Measurements from ENCODE around the gene MYH10. TPM values are rescaled to one million over a fixed set of nuclear protein-coding genes. Genes with fewer than 3 reads are reported as not detected.

The MYH10 gene
- total RNA-seq, 1 experiment from 2014 or later: 28.4 TPM

GRCh38 chr17:8609910-8610309, 20.6 kb downstream of the MYH10 start:
- DNase-seq (ENCODE audit: low read depth): no peak

DNA sequence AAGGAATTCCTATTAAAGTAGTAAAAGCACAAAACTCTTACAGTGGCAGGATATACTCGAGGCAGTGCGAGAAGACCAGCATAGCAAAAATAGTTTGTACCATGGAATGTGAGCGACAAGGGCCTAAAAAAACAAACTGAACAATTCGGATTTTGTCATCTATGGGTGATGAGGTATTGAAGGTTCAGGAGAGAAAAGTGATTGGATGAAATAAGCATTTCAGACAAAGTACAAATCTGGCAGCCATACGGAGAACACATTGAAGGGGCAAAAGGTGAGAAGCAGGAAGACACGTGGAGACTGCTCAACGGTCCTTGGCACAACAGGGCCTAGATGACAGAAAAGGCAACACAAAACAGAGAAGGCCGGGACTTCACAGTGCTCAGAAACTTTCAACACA, 22.5 kb downstream of the MYH10 start:
- DNase-seq (ENCODE audit: low read depth): no peak

DNA sequence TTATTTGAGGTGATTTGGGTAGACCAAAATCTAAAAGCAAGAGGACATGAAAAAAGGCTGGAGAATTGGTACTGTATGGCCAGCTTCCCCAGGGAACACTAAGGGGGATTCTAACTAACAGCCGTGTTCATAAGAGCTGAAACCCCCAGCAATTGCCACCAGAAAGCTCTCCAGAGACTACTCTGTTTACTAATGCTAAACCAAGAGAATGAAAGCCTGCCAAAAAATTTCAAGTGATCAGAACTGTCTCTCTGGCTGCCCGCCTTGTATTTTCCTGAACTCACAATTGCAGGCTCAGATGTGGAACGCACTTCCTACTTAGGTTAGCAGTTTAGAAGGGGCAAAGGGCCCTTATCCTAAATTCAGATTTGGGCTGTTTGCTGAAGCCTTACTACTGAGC, 24.1 kb downstream of the MYH10 start:
- no peak for DNase-seq (ENCODE audit: low read depth)

DNA sequence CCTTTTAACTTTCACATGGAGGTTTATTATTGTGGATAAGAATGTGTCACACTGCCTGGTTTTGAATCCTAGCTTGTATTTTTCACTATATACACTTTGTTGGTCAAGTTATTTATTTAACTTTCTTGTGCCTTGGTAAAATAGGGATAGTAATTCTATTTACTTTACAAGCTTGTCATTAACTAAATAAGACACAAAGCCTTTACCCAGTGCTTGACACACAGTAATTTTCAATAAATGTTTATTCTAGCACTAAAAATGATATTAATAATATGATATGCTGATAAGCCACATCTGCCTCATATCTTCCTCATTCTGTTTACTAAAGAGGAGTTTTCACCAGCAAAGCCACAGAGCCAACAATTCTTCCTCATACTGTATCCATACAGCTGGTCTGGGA, 27.8 kb downstream of the MYH10 start:
- no peak for DNase-seq (ENCODE audit: low read depth)

GRCh38 chr17:8599351-8600011, 31.0 kb downstream of the MYH10 start:
- no peak for DNase-seq (ENCODE audit: low read depth)

DNA sequence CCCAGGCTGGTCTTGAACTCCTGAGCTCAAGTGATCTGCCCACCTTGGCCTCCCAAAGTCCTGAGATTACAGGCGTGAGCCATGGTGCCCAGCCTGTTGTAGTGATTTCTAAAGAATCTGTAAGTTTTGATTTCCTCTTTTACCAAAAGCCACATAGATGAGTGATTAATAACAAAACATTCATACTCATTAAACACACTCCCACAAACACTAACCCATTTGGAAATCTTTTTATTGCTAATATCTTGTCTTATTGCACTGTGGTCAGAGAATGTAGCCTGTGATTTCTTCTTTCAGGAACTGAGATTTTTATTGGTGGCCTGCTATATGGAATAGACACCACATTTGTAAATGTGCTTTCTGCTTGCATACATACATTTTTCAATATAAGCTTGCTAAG, 31.6 kb downstream of the MYH10 start:
- no peak for DNase-seq (ENCODE audit: low read depth)

DNA sequence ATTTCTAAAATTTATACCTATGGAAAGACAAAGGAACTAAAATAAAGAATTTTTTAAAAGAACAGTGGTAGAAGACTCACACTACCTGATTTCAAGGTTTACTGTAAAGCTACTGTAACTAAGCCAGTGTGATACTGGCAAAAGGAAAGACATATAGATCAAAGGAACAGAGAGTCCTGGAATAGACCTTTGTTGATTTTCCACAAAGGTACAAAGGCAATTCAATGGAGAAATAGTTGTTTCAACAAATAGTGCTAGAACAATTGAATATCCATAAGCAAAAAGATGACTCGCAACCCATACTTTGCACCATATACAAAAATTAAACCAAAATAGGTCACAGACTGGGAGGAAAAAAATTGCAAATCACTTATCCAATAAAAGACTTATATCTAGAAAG, 36.7 kb downstream of the MYH10 start:
- no peak for DNase-seq (ENCODE audit: low read depth)

DNA sequence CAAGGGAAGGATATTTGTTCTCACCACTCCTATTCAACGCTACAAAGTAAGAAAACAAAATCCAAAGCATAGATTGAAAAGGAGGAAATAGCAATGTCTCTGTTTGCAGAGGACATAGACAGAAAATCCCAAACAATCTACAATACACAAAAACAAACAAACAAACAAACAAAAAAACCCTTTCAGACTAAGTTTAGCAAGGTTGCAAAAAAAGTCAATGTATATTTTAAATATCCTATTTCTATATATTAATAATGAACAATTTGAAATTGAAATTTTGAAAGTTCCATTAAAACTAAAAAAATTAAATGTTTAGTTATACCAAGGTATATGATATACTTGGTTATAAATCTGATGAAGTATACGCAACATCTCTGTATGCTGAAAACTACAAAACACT, 37.2 kb downstream of the MYH10 start:
- no peak for DNase-seq (ENCODE audit: low read depth)

- DNase-seq (ENCODE audit: low read depth): no peak
Measured at GRCh38 chr17:8588877-8589554, 41.5 kb downstream of the MYH10 start.

- DNase-seq (ENCODE audit: low read depth): no peak
Measured at GRCh38 chr17:8586766-8587165, 43.8 kb downstream of the MYH10 start.

- no peak for DNase-seq (ENCODE audit: low read depth)
Measured at GRCh38 chr17:8585911-8586310, 44.6 kb downstream of the MYH10 start.

DNA sequence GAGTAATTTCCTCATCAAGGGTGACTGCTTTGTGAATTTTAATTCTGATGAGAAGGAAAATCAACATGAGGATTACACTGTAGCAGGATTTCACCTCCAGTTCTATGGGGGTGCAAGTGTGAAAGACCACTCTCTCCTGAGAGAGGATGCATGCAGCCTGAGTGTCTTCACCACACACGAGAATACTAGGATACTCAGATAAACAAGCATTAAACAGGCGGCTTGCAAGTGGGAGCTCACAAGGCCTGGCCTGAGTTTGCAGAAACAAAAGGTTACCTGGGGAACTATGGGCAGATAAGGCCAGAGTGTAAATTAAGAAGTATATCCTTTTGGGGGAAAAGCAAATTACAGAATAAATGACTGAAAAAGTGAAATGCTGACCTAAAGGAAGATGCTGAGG, 46.6 kb downstream of the MYH10 start:
- DNase-seq (ENCODE audit: low read depth): no peak

DNA sequence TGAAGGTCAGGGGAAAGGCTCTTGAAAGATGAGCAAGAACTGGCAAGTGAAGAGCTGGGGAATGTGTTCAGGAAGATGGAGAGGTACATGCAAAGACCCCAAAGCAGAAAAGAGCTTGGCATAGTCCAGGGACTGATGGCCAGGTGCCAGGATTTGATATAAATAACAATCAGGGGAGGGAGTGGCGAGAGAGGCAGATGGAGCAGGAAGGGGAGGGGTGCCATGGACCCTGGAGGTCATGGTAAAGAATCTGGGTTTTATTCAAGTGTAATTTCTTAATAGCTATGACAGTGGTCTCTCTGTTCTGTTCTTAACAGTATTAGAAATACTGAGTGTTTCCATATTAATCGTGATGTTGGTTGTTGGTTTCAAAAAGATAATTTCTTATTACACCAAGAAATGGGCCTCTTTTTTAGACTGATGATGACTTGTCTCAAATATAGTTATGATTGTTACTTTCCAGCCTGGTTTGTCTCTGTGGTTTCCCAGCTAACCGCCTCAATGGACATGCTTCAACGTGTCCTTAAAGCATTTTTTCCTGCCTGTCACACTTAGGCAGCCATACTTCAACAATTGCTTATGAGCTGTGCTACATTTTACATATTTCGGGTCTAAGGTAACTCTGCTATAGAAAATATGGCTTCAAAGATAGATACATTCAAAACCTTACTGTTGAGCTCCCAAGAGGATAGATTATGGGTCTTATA, 49.4 kb downstream of the MYH10 start:
- no peak for DNase-seq (ENCODE audit: low read depth)

DNA sequence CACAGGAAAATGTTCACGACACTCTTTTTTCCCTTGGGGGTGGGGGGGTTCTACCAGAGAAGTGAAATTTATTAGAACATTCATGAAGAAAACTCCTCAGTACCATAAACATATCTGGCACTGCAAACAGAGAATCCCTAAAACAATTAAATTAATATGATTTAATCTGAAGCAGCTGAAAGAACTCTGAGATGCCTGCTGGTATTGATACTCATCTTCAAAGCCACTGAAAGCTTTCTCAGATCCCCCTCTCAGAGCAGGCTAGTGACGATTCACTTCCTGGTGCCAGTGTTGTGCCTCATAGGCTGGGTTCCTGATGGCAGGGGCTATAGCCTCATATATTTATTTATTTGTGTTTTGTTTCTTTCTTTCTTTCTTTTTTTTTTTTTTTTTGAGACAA, 52.7 kb downstream of the MYH10 start:
- no peak for DNase-seq (ENCODE audit: low read depth)

DNA sequence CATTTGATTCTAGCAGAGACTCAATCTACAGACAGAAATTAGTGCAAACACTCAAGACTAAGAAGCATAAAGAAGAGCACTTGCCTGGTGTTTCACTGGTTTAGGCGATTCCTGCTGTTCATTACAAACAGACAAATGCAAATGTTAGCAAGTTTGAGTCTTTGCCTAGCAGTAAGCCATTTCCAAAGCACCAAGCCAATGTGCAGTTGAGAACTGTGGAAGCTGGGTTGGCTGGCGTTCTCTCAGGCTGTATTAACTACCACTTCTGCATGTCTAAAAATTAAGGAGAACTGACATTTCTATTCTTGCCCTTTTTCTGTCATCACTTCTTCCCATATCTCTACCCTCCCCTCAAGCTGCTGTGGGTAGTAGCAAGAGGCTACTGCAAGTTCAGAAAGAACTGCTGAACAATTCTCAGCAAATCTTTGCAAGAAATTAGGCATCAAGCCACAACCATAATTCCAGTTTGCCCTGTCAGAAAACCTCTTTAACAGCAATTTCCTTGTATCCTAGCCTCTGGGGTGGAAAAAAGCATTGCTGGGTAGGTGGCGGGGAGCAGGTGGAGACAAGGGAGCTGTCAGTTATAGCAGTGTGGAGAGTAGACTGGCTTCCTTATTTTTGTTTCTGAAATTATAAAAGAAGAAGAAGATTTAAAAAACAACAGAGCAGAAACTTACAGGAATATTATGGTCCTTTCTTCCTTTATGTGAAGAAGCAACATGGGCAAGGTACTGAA, 53.8 kb downstream of the MYH10 start:
- DNase-seq (ENCODE audit: low read depth): no peak

DNA sequence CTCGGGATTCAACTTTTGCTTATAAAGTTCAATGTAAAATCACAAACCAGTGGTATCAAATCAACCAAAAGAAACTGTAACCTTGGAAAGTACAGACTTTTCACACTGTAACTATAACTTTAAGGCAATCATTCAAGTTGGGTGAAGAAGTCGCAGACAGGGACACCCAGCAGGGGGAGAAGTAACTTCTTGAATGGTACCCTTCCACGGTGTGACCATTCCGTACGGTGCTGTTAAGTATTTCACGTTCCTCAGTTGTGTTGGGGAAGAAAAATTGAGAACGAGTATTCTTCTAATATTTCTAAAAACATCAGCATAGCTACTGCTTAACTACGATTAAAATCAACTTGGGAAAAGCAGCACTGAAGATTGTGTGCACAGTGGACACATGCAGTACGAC, 55.8 kb downstream of the MYH10 start:
- DNase-seq (ENCODE audit: low read depth): no peak

DNA sequence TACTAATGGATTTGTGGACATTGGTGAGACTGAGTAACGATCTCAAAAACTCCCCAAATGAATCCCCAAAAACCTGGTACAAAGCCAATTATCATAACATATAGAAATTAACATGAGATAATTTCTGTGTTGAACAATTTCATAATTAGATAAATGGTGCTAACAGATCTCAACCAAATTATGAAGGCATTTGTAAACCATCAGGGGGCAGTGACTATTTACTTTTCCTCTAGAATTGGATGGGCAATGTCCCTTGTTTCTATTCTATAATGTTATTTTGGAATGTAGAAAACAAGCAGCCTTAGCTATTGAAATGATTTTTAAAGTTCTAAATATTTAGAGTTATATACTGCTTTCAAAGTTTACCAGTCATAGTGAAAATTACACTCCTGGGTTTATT, 57.8 kb downstream of the MYH10 start:
- no peak for DNase-seq (ENCODE audit: low read depth)

DNA sequence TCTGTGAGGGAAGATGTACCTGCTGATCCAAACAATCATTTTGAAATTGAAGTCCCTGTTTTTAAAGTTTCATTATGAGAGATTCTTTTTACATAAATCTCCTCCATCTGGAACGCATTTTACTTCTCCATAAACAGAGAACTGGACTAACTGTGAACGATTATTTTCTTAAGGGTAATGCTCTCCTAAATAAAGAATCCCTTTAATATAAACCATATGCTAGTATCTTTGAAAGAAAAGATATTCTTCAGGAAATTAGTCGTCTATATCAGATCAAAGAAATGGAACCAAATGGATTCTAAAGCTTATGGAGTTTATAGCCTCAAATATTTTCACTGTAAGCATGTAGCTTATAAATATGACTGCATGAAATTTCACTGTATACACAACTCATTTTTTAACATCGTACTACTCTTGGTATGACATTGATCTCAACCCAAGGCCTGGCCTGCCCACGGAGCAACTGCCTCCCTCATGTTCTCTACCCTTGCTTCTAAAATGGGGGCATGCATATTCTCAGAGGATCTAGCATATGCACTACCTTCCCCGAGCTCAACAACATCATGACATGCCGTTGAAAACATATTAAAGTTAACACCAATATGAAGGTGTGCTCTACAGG, 66.4 kb downstream of the MYH10 start:
- no peak for DNase-seq (ENCODE audit: low read depth)

GRCh38 chr17:8563024-8563776, 67.3 kb downstream of the MYH10 start:
- no peak for DNase-seq (ENCODE audit: low read depth)

DNA sequence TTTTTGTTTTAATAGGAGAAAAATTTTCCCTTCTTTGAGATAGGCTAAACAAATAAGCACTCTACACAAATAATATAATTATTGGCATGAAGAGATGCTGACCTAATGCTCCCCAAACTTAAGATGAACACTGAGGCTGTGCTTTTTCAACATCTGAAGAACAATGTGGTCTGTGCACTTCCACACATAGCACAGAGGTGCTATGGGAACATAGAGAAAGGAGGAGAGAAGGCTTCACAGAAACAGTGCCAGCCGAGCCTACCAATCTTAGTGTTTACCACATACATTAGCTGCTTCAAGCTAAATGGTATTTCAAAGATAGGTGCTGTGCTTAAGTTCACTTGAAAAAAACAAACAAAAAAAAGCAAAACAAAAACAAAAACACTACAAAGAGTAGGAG, 72.4 kb downstream of the MYH10 start:
- DNase-seq (ENCODE audit: low read depth): no peak

DNA sequence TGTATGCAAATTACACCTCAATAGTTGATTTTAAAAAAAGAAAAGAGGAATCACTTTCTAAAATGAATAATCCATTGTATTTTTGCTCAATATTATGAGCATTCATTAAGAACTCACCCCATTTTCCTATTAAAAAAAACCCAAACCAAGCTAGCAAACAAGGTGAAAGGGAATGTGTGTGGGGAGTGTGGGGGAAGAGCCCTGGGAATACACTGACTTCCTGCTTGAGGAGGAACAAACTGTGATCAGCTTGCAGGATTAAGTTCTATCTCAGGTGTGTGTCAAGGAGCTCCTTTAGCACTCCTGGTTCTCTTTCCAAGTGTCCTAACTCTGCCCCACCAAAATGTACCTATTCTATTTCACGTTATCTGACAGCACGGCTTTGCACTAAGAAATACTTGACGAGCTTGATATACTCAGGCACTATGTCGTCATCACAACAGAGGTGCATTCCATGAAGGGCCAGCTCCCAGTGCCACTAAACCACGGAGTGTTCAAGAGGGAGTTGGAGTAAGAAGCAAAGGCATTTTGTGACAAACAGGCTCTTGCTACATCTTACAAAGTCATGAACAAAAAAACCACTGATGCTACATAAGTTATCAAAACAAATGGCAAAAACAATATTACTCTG, 73.2 kb downstream of the MYH10 start:
- no peak for DNase-seq (ENCODE audit: low read depth)

All from Daoy (cell line).